H1 (cell line): ENCODE results near the gene TMEM203. TPM values are rescaled to one million over a fixed set of nuclear protein-coding genes. Genes with fewer than 3 reads are reported as not detected.

Experiments used
- CBX8 ChIP-seq: fragments of 300-800, 300-1000 bp; sonication (generic); IDR thresholded peaks from 2 replicates; pipeline ENCODE4 v1.7.1; 2016; ENCODE audit warnings: low read depth, low read length, borderline replicate concordance
- CHD2 ChIP-seq: IDR thresholded peaks from 2 replicates; pipeline ENCODE4 v1.6.1; 2012; ENCODE audit warnings: low read length, improper control_type of control experiment
- CTBP2 ChIP-seq: IDR thresholded peaks from 2 replicates; pipeline ENCODE4 v1.7.0; 2011; ENCODE audit warnings: borderline replicate concordance, mild to moderate bottlenecking, moderate library complexity, mixed read lengths, low read length; ENCODE audit not compliant: insufficient read depth, insufficient read length
- EGR1 ChIP-seq: IDR thresholded peaks from 2 replicates; pipeline ENCODE4 v1.6.1; 2011; ENCODE audit warnings: low read depth, low read length, borderline replicate concordance
- EP300 ChIP-seq, 2 experiments: IDR thresholded peaks; 1 replicate in 1 of 2; 2 replicates in 1 of 2; pipeline ENCODE4 v1.6.1; 2011 to 2012; ENCODE audit warnings: low read depth in 2 of 2, low read length in 2 of 2, mild to moderate bottlenecking in 2 of 2, borderline replicate concordance in 1 of 2, inconsistent platforms in 1 of 2, moderate library complexity in 1 of 2
- FOSL1 ChIP-seq: IDR thresholded peaks from 2 replicates; pipeline ENCODE4 v1.6.1; 2011; ENCODE audit warnings: mild to moderate bottlenecking, low read depth, low read length, moderate library complexity; ENCODE audit not compliant: insufficient read depth
- MAX ChIP-seq: IDR thresholded peaks from 2 replicates; pipeline ENCODE4 v1.6.1; 2012; ENCODE audit warnings: inconsistent platforms
- PHF8 ChIP-seq: fragments of 200-600 bp; sonication (generic); conservative IDR thresholded peaks from 2 replicates; pipeline ENCODE4 v1.7.1; 2012; ENCODE audit warnings: low read depth, mild to moderate bottlenecking, inconsistent platforms, low read length, moderate library complexity
- RXRA ChIP-seq: IDR thresholded peaks from 2 replicates; pipeline ENCODE4 v1.6.1; 2011; ENCODE audit warnings: low read depth, mild to moderate bottlenecking, low read length, moderate library complexity; ENCODE audit not compliant: insufficient read depth
- SIN3A ChIP-seq, 2 experiments: IDR thresholded peaks in 1 of 2; conservative IDR thresholded peaks in 1 of 2; 2 replicates each; pipeline ENCODE4 v1.6.1; 2011 to 2012; ENCODE audit warnings: low read length in 2 of 2, improper control_type of control experiment in 1 of 2, low read depth in 1 of 2, mild to moderate bottlenecking in 1 of 2
- SIX5 ChIP-seq: IDR thresholded peaks from 2 replicates; pipeline ENCODE4 v1.6.1; 2011; ENCODE audit warnings: mild to moderate bottlenecking, low read depth, low read length
- SUZ12 ChIP-seq: fragments of 200-600 bp; sonication (generic); IDR thresholded peaks from 2 replicates; pipeline ENCODE4 v1.6.1; 2012; ENCODE audit warnings: mild to moderate bottlenecking, inconsistent platforms, low read length, moderate library complexity, mixed read lengths
- TBP ChIP-seq: IDR thresholded peaks from 2 replicates; pipeline ENCODE4 v1.6.1; 2011; ENCODE audit warnings: low read depth, low read length, improper control_type of control experiment
- YY1 ChIP-seq: IDR thresholded peaks from 2 replicates; pipeline ENCODE4 v1.6.1; 2011; ENCODE audit warnings: low read depth, mild to moderate bottlenecking, low read length
- polyA plus RNA-seq, 7 experiments: library from polyadenylated mRNA; depleted of rRNA in 3 of 7; stranded (reverse) in 5 of 7; unstranded in 2 of 7; fragments of >200 nt in 5 of 7; fragments of 200-250 nt in 2 of 7; gene quantifications; 1 replicate in 5 of 7; 2 replicates in 1 of 7; 4 replicates in 1 of 7; pipeline versions ENCODE4 v1.2.1 to v1.2.3, GENCODE V29; 2011 to 2013; ENCODE audit warnings: missing spikeins in 2 of 7, mixed read lengths in 2 of 7
- total RNA-seq: library from RNA; stranded (reverse); fragmentation: NEBNext Ultra II Directional; extraction: Animal tissue kit (Norgen Biotek cat#: 25700); gene quantifications from 2 replicates; pipeline ENCODE4 v1.2.1, GENCODE V29; 2021

The TMEM203 gene
- total and polyA plus RNA-seq, 2 of the 8 experiments (the other 6 are each of a cell fraction or from before 2014, with no cell fraction given), result 44.1 to 57.1 TPM

GRCh38 chr9:137205126-137206069 lies at the start of gene TMEM203, which contains the start of gene NDOR1 (continued):
- peak; percentile 49; the same call in 1 of the 2 replicates for TF ChIP-seq CHD2
- no peak for TF ChIP-seq SUZ12
- TF ChIP-seq SIN3A (conservative IDR thresholded peaks at IDR 0.05 in 1 of 2, IDR thresholded peaks at IDR 0.05 in 1 of 2; ENCODE audit: low read depth in 1 of 2, low read length in 2 of 2), result peak; percentile 92 to 93; a peak in 3 of 4 replicates
- TF ChIP-seq PHF8, result peak; percentile 93
- TF ChIP-seq CBX8, result no peak
- TF ChIP-seq YY1, result peak; percentile 94
- peak; percentile 90 for TF ChIP-seq TBP
- no peak for TF ChIP-seq EGR1
- TF ChIP-seq EP300 (IDR thresholded peaks at IDR 0.05; ENCODE audit: borderline replicate concordance in 1 of 2, low read depth in 2 of 2, low read length in 2 of 2), result no peak
- no peak for TF ChIP-seq FOSL1
- TF ChIP-seq CTBP2, result no peak
- peak; percentile 73 for TF ChIP-seq MAX
- TF ChIP-seq SIX5, result no peak
- no peak for TF ChIP-seq RXRA
